GM12891 (cell line): ENCODE measurements around the gene ZSWIM3.
"Not testable (repeated sequence)": the region's sequence is repeated elsewhere in the genome, so short reads cannot be mapped to it uniquely, and the experiment has no call there.

Experiments used
- DNase-seq: peaks from one replicate; pipeline ENCODE4 v3.0.0; 2011; ENCODE audit warnings: low spot score; ENCODE audit not compliant: insufficient read length
- FAIRE-seq: peaks from 2 replicates; lab custom pipeline; 2011; peaks lifted over from hg19 to GRCh38; lab: Jason Lieb, UNC
- PAX5 ChIP-seq: IDR thresholded peaks from 2 replicates; pipeline ENCODE4 v1.6.1; 2011; ENCODE audit warnings: low read length, moderate library complexity, mild to moderate bottlenecking; ENCODE audit not compliant: insufficient read depth, severe bottlenecking
- POLR2A ChIP-seq: IDR thresholded peaks from 2 replicates; pipeline ENCODE4 v1.6.1; 2011; ENCODE audit warnings: low read depth, low read length, control low read depth
- POLR2AphosphoS5 ChIP-seq: IDR thresholded peaks from 2 replicates; pipeline ENCODE4 v1.6.1; 2011; ENCODE audit warnings: low read depth, low read length, control low read depth
- POU2F2 ChIP-seq: IDR thresholded peaks from 2 replicates; pipeline ENCODE4 v1.6.1; 2011; ENCODE audit warnings: low read depth, mild to moderate bottlenecking, control low read depth, low read length, moderate library complexity
- SPI1 ChIP-seq: IDR thresholded peaks from 2 replicates; pipeline ENCODE4 v1.6.1; 2011; ENCODE audit warnings: low read depth, low read length, control low read depth
- TAF1 ChIP-seq: IDR thresholded peaks from 2 replicates; pipeline ENCODE4 v1.6.1; 2011; ENCODE audit warnings: low read depth, low read length, control low read depth

Gene ZSWIM3

DNA sequence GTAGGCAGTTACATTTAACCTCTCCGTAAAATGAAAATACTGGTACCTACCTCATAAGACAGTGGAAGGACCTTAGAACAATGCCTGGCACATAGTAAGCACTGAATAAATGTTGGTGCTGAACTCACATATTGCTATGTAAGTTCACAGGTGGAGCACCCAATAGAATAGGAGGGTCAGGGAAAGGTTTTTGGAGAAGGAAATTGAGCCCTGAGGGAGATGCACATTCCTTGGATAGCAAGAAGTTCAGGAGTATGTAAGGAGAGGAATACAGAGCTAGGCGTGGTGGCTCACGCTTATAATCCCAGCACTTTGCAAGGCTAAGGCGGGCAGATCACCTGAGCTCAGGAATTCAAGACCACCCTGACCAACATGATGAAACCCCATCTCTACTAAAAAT is 37.9 kb upstream of the ZSWIM3 start:
- DNase-seq (no peak), FAIRE-seq (no peak)
- TF ChIP-seq SPI1 (no peak), POLR2A (no peak), POU2F2 (no peak), POLR2AphosphoS5 (no peak), PAX5 (no peak), TAF1 (no peak)

DNA sequence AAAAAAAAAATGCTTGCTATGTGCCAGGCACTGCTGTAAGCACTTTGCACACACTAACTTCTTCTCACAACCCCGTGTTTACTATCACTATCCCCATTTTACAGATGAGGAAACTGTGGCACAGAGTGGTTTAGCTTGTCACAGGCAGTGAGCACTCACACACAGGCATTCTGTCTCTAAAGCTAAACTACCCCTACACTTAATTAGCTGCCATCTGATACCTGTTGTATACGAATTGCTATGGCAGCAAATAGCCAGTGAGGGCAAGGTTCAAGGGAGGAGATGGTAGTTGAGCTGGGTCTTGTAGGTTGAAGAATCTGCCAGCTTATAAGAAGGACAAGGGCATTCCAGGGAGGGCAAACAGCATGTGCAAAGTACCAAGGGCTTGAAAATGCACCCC is 35.5 kb upstream of the ZSWIM3 start:
- TF ChIP-seq POU2F2 (no peak), TAF1 (no peak), PAX5 (no peak), SPI1 (no peak)
- FAIRE-seq (no peak), DNase-seq (no peak)

DNA sequence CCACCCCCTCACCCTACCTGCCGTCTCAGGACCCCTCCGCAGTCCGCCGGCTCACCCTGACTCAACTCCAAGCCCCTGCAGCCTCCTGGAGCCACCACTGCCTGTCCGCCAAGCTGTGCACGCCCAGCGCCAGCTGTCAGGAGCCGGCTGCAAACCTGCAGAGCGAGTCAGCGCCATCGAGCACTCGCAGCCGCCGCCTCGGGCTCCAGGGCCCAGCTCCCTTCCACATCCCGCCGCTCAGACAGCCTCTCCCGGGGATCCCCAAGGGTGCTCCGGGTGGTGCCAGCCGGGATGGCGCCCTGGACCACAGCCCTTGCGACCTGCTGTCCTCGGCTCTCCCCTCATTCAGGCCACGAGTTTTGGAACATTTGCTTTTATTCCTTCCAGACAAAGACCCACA is 34.6 kb upstream of the ZSWIM3 start:
- DNase-seq, result no peak
- TF ChIP-seq TAF1 (no peak), POLR2A (no peak), POLR2AphosphoS5 (no peak), SPI1 (no peak), PAX5 (no peak), POU2F2 (no peak)
- FAIRE-seq, result no peak

DNA sequence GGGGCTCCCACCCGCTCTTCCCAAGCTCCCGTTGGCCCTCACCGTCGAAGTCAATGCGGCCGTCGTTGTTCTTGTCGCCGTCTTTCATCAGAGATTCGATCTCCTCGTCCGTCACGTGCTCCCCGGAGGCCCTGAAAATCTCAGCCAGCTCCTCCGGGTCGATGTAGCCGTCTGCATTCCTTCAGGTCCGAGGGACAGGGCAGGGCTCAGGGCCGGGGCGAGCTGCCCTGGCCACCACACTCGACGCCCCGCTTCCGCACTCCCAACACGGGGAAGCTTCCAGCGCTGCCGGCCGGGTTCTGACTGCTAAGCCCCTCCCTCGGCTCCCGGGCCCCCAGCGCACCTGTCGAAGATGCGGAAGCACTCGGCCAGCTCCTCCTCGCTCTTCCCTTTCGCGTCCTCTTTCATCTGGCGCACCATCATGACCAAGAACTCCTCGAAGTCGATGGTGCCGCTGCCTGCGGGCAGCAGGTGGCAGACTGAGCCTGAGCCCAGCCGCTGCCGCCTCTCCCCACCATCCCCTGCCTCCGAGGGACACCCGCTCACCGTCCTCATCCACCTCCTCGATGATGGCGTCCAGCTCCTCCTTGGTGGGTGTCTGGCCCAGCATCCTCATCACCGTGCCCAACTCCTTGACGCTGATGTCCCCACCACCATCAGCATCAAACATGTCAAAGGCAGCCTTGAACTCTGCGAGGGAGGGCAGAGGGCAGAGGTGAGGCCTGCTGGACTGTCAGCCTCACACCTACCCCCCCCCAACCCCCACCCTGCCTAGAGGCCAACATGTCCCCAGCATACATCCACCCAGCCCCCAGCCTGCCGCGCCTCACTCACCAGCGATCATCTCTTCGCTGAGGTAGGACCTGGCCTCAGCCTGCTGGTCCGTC is 33.2 kb upstream of the ZSWIM3 start:
- TF ChIP-seq SPI1 (no peak), POLR2AphosphoS5 (no peak), TAF1 (no peak), POLR2A (no peak), POU2F2 (no peak), PAX5 (no peak)
- FAIRE-seq (peak; percentile 82), DNase-seq (peak; percentile 56)

DNA sequence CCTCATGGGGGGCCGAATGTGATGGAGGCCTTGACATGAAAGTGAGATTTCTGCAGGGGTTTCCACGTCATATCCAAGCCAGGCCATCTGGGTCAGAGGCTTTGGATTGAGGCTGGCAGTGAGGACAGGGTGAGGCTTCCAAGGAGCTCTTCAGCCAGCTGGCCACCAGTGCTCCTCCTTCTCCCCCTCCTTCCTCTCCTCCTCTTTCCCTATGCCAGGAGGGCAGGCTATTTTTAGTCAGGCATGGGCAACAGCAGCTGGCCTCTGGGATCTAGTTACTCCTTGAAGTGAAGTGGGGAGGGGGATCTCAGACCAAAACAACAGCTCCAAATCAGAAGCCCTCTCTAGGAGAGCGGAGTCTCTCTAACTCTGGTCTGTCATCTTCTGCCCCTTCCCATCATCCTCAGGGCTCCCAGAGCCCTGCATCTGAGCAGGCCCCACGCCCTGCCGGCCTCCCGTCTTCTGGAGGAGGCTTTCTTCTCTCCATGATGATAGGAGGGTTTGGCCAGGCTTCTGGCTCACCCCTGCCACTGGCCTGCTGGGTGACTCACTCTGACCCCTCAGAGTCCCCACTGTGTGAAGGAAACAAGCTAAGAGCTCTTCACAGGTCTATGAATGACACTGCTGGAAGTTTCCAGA is 30.9 kb upstream of the ZSWIM3 start:
- FAIRE-seq, result no peak
- DNase-seq, result no peak
- no peak for TF ChIP-seq POU2F2
- TF ChIP-seq POLR2AphosphoS5, result no peak
- no peak for TF ChIP-seq POLR2A
- TF ChIP-seq TAF1, result no peak
- TF ChIP-seq SPI1, result no peak
- no peak for TF ChIP-seq PAX5

DNA sequence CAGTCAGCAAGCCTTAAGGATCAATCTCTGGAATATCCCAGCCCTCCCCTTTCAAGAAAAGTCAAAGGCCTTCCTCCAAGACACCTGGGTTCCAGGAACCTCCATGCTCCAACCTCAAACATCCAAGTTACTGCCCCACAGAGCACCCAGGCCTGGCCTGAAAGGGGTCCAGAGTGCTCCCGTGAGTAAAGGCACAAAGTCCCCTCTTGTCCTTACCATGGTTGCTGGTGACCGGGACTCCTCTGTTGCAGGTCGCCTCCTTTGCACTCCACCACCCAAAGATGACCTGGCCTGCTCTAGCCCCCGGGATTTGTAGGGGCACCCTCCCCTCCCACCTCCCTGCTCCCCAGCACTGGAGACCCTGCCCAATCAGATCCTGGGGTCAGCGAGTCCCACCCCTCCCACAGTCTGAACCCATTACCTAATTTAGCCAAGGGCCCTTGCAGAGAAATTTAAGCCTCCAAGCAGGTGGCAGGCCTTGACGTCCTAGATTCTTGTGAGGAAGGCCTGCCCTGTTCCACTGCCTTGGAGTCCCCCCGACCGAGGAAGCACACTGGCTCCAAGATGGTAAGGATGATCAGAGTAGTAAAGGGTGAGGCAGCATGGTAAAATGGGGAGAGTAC is 30.3 kb upstream of the ZSWIM3 start, which contains the start of gene TNNC2:
Gene TNNC2 (minus strand): TSS at position 283 of the 623 bp plus-strand sequence. CDS start 64 bp downstream, at position 219.
- TF ChIP-seq POU2F2 (no peak), SPI1 (no peak), TAF1 (no peak), PAX5 (no peak), POLR2AphosphoS5 (no peak), POLR2A (no peak)
- no peak for DNase-seq
- FAIRE-seq, result no peak

DNA sequence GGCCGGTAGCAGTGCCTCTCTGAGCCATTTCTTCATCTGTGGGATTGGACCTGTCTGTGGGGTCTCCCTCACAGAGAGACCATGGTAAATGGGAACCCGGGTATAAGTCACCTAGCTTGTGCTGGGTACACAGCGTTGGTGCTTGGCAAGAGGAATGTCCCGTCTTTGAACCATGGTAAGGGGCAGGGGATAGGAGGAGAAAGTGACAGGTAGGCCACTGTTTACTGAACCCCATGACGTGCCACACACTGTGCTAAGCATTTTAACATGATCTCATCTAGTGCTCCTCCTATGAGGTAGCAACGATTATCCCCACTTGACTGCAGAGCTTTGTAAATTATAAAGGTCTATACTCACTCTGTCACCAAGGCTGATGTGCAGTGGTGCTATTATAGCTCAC is 29.7 kb upstream of the ZSWIM3 start:
- no peak for TF ChIP-seq POLR2A
- no peak for TF ChIP-seq PAX5
- TF ChIP-seq POU2F2, result no peak
- FAIRE-seq (no peak), DNase-seq (no peak)

DNA sequence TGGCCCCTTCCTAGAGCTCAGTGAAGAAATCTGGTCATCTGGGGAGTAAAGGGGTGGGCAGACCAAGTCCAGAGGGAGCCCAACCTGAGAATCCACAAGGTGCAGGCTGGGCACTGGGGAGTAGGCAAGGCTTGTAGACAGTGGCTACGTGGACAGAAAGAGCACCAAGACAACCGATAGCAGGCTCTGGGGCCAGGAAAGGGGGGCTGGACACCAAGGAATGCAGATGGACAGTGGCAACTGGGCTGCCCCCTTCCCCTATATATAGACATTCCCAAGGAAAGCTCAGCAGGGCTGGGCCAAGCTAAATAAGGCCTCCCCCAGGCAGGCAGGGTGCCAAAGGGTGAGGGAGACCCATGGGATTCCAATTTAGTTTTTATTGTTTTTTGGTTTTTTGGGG is 28.8 kb upstream of the ZSWIM3 start:
- no peak for FAIRE-seq
- no peak for DNase-seq
- no peak for TF ChIP-seq PAX5
- TF ChIP-seq POLR2A, result no peak

DNA sequence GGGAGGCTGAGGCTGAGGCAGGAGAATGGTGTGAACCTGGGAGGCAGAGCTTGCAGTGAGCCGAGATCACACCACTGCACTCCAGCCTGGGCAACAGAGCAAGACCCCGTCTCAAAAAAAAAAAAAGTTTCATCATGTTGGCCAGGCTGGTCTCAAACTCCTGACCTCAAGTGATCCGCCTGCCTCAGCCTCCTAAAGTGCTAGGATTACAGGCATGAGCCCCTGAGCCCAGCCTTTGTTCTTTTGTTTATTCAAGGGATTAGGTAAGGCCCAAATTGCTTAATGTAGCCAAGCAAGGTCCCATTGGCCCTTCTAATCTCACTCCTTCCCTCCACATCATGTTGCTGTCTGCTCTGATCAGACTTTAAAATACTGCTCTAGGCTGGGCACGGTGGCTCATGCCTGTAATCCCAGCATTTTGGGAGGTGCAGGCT is 27.7 kb upstream of the ZSWIM3 start:
- not testable (repeated sequence) for DNase-seq, FAIRE-seq

DNA sequence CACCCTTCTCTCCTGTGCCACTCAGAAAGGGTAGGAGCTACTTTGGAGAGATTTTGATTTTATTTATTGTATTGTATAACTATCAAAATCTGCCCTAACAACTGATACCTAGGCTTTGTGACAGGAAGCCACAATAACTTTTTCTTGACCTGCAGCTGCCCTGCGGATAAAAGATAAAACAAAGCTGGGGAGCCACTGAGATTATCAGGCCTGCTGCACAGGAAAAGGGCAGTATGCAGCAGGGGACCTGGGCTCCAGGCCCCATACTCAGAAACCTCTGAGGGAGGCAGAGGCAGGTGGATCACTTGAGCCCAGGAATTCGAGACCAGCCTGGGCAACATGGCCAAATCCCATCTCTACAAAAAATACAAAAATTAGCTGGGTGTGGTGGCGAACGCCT is 24.8 kb upstream of the ZSWIM3 start:
- TF ChIP-seq POU2F2, result no peak
- DNase-seq (no peak), FAIRE-seq (no peak)
